ENCODE data around the gene DPH7. TPM values are rescaled to one million over a fixed set of nuclear protein-coding genes. Genes with fewer than 3 reads are reported as not detected.
"Not testable (repeated sequence)": the region's sequence is repeated elsewhere in the genome, so short reads cannot be mapped to it uniquely, and the experiment has no call there.

DPH7 gene
- 26.8 and 28.3 TPM in 2 replicates for total RNA-seq
- 36.9 and 45.5 TPM in 2 replicates for polyA plus RNA-seq

DNA sequence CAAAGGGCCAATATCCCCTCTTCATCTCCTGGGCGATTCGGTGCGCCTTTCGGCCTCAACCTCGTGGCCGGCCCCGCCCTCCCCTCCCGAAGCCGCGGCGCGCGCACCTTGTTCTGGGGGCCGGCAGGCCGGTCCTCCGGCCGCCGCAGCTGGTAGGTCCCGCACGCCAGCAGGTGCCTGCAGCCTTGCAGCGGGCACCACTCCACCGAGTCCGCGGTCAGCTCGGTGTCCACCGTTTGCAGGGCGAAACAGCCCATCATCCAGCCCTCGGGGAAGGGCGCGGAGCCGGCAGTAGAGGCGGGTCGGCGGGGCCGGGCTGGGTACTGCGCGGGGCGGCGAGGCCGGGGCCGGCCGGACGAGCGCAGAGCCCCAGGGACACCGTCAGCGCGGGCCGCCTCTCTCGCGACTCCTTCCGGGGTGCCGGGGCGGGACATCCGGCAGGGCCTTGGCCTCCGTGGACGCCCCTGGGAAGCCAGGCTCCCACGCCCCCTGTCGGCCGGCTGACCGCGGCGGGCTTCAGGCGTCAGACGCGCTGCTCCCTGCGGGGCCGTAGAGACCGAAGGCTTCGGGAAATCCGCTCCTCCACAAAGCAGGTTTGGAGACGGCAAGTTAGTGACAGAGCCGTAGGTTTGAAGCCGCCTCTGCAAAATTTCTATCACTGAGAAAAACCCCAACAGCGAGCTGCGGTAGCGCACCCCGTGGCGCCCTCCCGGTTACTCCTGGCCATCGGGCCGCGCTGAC lies at the start of gene DPH7:
TSS of gene DPH7 (minus strand) at position 408 of the 741 bp plus-strand sequence. CDS start at position 260, 148 bp downstream.
- peak; percentile 97 for DNase-seq (ENCODE audit: low spot score)
- Histone ChIP-seq H3K9me2 (replicated peaks; ENCODE audit: insufficient read depth) (no peaks in the 10 kb centered on the region), H3K4me2 (peak within 1 kb of the TSS; percentile 81), H4K20me1 (ENCODE audit: insufficient read depth, poor library complexity, severe bottlenecking) (no peaks in the 10 kb centered on the region), H3K79me2 (peaks cover 32% of the 10 kb centered on the region), H2AFZ (peak within 1 kb of the TSS; percentile 87), H3K36me3 (replicated peaks; ENCODE audit: insufficient read depth, low read depth) (no peaks in the 10 kb centered on the region), H3K27ac (peak within 1 kb of the TSS; percentile 84), H3K4me1 (ENCODE audit: insufficient read depth) (peaks cover 15% of the 10 kb centered on the region), H3K4me3 (peak within 1 kb of the TSS; percentile 91), H3K27me3 (no peaks in the 10 kb centered on the region), H3K9me3 (ENCODE audit: low read depth) (no peaks in the 10 kb centered on the region)
- TF ChIP-seq, protein P1, sequence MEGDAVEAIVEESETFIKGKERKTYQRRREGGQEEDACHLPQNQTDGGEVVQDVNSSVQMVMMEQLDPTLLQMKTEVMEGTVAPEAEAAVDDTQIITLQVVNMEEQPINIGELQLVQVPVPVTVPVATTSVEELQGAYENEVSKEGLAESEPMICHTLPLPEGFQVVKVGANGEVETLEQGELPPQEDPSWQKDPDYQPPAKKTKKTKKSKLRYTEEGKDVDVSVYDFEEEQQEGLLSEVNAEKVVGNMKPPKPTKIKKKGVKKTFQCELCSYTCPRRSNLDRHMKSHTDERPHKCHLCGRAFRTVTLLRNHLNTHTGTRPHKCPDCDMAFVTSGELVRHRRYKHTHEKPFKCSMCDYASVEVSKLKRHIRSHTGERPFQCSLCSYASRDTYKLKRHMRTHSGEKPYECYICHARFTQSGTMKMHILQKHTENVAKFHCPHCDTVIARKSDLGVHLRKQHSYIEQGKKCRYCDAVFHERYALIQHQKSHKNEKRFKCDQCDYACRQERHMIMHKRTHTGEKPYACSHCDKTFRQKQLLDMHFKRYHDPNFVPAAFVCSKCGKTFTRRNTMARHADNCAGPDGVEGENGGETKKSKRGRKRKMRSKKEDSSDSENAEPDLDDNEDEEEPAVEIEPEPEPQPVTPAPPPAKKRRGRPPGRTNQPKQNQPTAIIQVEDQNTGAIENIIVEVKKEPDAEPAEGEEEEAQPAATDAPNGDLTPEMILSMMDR (IDR thresholded peaks at IDR 0.05; ENCODE audit: poor library complexity) = peak; percentile 98
- TF ChIP-seq EZH2 (IDR thresholded peaks at IDR 0.05; ENCODE audit: borderline replicate concordance) = no peak
- WGBS (ENCODE audit: low lambda C conversion rate, missing lambda C conversion rate) = 7% methylated on average over 53 of the region's 82 CpGs

DNA sequence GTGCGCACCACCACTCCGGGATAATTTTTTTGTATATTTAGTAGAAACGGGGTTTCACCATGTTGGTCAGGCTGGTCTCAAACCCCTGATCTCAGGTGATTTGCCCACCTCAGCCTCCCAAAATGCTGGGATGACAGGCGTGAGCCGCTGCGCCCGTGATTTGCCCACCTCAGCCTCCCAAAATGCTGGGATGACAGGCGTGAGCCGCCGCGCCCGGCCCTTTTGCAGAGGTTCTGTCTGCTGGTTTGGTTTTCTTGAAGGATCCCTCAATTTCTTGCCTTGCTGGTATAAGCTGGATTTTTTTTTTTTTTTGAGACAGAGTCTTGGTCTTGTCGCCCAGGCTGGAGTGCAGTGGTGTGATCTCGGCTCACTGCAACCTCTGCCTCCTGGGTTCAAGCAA lies 48.7 kb upstream of the DPH7 start:
- not testable (repeated sequence) for H3K27ac ChIP-seq; H3K9me3 ChIP-seq (ENCODE audit: low read depth); H3K27me3 ChIP-seq; H2AFZ ChIP-seq; H3K4me2 ChIP-seq; H3K4me1 ChIP-seq (ENCODE audit: insufficient read depth); DNase-seq (ENCODE audit: low spot score); H3K9me2 ChIP-seq (replicated peaks; ENCODE audit: insufficient read depth); H3K4me3 ChIP-seq; H3K36me3 ChIP-seq (replicated peaks; ENCODE audit: insufficient read depth, low read depth)
- Histone ChIP-seq H3K79me2 (peaks cover 100% of the 10 kb centered on the region), H4K20me1 (ENCODE audit: insufficient read depth, poor library complexity, severe bottlenecking) (peaks cover 92% of the 10 kb centered on the region)
- 98% methylated on average over 14 of the region's 14 CpGs for WGBS (ENCODE audit: low lambda C conversion rate, missing lambda C conversion rate)

DNA sequence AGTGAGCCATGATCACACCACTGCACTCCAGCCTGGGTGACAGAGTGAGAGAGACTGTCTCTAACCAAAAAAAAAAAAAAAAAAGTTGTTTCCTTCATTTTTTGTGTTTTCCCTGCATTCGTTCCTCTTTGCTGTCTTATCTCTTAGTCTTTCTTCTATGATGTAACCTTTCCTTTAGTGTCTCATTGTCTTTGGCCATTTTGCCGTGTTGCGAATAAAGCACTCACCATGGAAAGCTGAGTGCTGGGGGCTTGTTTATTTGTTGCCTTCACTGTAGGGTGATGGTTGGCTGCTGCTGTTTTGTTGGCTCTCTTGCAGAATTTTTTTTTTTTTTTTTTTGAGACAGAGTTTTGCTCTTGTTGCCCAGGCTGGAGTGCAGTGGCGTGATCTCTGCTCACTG lies 47.7 kb upstream of the DPH7 start:
- WGBS (ENCODE audit: low lambda C conversion rate, missing lambda C conversion rate) = 91% methylated on average over 4 of the region's 4 CpGs
- no peak for DNase-seq (ENCODE audit: low spot score)
- no peak overlapping the region for H2AFZ ChIP-seq
- H3K9me3 ChIP-seq (ENCODE audit: low read depth) = no peaks in the 10 kb centered on the region
- H3K36me3 ChIP-seq (replicated peaks; ENCODE audit: insufficient read depth, low read depth) = no peaks in the 10 kb centered on the region
- peaks cover 100% of the 10 kb centered on the region for H3K79me2 ChIP-seq
- no peak overlapping the region for H3K4me2 ChIP-seq
- H3K27me3 ChIP-seq = no peaks in the 10 kb centered on the region
- no peaks in the 10 kb centered on the region for H3K9me2 ChIP-seq (replicated peaks; ENCODE audit: insufficient read depth)
- H3K4me3 ChIP-seq = no peak overlapping the region
- no peak overlapping the region for H3K27ac ChIP-seq
- TF ChIP-seq EZH2phosphoT487 (IDR thresholded peaks at IDR 0.05; ENCODE audit: low read depth, severe bottlenecking, unreplicated experiment) (no peak), EZH2 (IDR thresholded peaks at IDR 0.05; ENCODE audit: borderline replicate concordance) (no peak)
- TF ChIP-seq, protein P1 (IDR thresholded peaks at IDR 0.05; ENCODE audit: poor library complexity) = no peak
- peaks cover 93% of the 10 kb centered on the region for H4K20me1 ChIP-seq (ENCODE audit: insufficient read depth, poor library complexity, severe bottlenecking)
- H3K4me1 ChIP-seq (ENCODE audit: insufficient read depth) = peaks cover 6% of the 10 kb centered on the region

DNA sequence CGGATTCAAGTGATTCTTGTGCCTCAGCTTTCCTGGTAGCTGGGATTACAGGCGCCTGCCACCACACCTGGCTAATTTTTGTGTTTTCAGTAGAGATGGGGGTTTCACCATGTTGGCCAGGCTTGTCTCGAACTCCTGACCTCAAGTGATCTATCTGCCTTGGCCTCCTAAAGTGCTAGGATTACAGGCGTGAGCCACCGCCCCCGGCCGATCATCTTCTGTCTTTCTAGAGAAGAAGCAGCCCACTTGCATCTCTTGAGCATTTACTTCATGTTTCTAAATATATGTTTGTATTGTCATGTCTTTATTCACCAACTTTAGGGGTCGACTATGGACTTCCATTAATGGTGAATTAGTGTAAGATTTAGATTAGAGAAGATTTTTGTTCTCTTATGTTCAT lies 43.5 kb upstream of the DPH7 start:
- not testable (repeated sequence) for H3K27me3 ChIP-seq; H2AFZ ChIP-seq; H3K4me3 ChIP-seq; H3K9me3 ChIP-seq (ENCODE audit: low read depth); H3K27ac ChIP-seq; DNase-seq (ENCODE audit: low spot score); H3K36me3 ChIP-seq (replicated peaks; ENCODE audit: insufficient read depth, low read depth); H3K9me2 ChIP-seq (replicated peaks; ENCODE audit: insufficient read depth); H3K4me2 ChIP-seq
- Histone ChIP-seq H3K4me1 (ENCODE audit: insufficient read depth) (peaks cover 19% of the 10 kb centered on the region), H4K20me1 (ENCODE audit: insufficient read depth, poor library complexity, severe bottlenecking) (peaks cover 67% of the 10 kb centered on the region), H3K79me2 (peaks cover 88% of the 10 kb centered on the region)
- WGBS (ENCODE audit: low lambda C conversion rate, missing lambda C conversion rate) = 95% methylated on average over 8 of the region's 8 CpGs

Measured in hepatocyte (in vitro differentiated cells).